Chondrocyte (in vitro differentiated cells): ENCODE data around the gene RHBDD3. TPM values are rescaled to one million over a fixed set of nuclear protein-coding genes. Genes with fewer than 3 reads are reported as not detected.

Source experiments
- DNase-seq: peaks from one replicate; pipeline ENCODE4 v3.0.0; 2021; ENCODE audit warnings: mixed read lengths, low spot score
- H3K27ac Mint-ChIP-seq: one replicate; pipeline ENCODE4 v1.8.0; 2021; ENCODE audit warnings: mild to moderate bottlenecking, moderate library complexity, mixed read lengths; ENCODE audit not compliant: unreplicated experiment
- H3K27me3 Mint-ChIP-seq: 2 replicates; pipeline ENCODE4 v1.8.0; 2021; ENCODE audit warnings: low read depth, mixed read lengths
- H3K36me3 Mint-ChIP-seq: 2 replicates; pipeline ENCODE4 v1.8.0; 2021; ENCODE audit warnings: low read depth, mixed read lengths
- H3K4me1 Mint-ChIP-seq: 2 replicates; pipeline ENCODE4 v1.8.0; 2021; ENCODE audit warnings: low read depth, mild to moderate bottlenecking, mixed read lengths
- H3K4me3 Mint-ChIP-seq: one replicate; pipeline ENCODE4 v1.8.0; 2021; ENCODE audit warnings: mild to moderate bottlenecking, moderate library complexity, mixed read lengths; ENCODE audit not compliant: unreplicated experiment
- H3K9me3 Mint-ChIP-seq: 2 replicates; pipeline ENCODE4 v1.8.0; 2021; ENCODE audit warnings: low read depth, mixed read lengths
- CTCF ChIP-seq: fragments of 200-600 bp; sonication (generic); IDR thresholded peaks from 2 replicates; pipeline ENCODE4 v1.5.0; 2021; ENCODE audit warnings: antibody characterized with exemption, mild to moderate bottlenecking, moderate library complexity
- total RNA-seq: library from RNA; stranded (reverse); gene quantifications from 3 replicates; pipeline ENCODE4 v1.2.1, GENCODE V29; 2021

The RHBDD3 gene
- total RNA-seq, 1 donor from 2014 or later, result 29.5 TPM

GRCh38 chr22:29214232-29214631, 53.5 kb downstream of the RHBDD3 start:
- Mint-ChIP-seq H3K4me3 (no peak overlapping the region), H3K4me1 (no peaks in the 10 kb centered on the region), H3K36me3 (no peaks in the 10 kb centered on the region), H3K9me3 (no peaks in the 10 kb centered on the region), H3K27me3 (peaks cover 17% of the 10 kb centered on the region), H3K27ac (no peak overlapping the region)
- TF ChIP-seq CTCF, result no peak
- no peak for DNase-seq

- Mint-ChIP-seq H3K27ac (no peak overlapping the region), H3K4me1 (no peaks in the 10 kb centered on the region), H3K4me3 (no peak overlapping the region), H3K36me3 (no peaks in the 10 kb centered on the region), H3K27me3 (peaks cover 17% of the 10 kb centered on the region), H3K9me3 (no peaks in the 10 kb centered on the region)
- no peak for TF ChIP-seq CTCF
- DNase-seq, result no peak
Measured at GRCh38 chr22:29213493-29213892, 54.3 kb downstream of the RHBDD3 start.

GRCh38 chr22:29212743-29213142, 55.0 kb downstream of the RHBDD3 start:
- Mint-ChIP-seq H3K36me3 (no peaks in the 10 kb centered on the region), H3K27me3 (peaks cover 12% of the 10 kb centered on the region), H3K4me3 (no peak overlapping the region), H3K9me3 (no peaks in the 10 kb centered on the region), H3K27ac (no peak overlapping the region), H3K4me1 (no peaks in the 10 kb centered on the region)
- no peak for TF ChIP-seq CTCF
- DNase-seq, result no peak

- no peak for DNase-seq
- Mint-ChIP-seq H3K4me3 (no peak overlapping the region), H3K27ac (no peak overlapping the region), H3K36me3 (no peaks in the 10 kb centered on the region), H3K9me3 (no peaks in the 10 kb centered on the region), H3K27me3 (peaks cover 12% of the 10 kb centered on the region), H3K4me1 (peaks cover under 1% of the 10 kb centered on the region)
- TF ChIP-seq CTCF, result no peak
Measured at GRCh38 chr22:29211466-29211865, 56.3 kb downstream of the RHBDD3 start.

GRCh38 chr22:29211066-29211465, 56.7 kb downstream of the RHBDD3 start:
- H3K9me3 Mint-ChIP-seq, result no peaks in the 10 kb centered on the region
- TF ChIP-seq CTCF, result no peak
- no peaks in the 10 kb centered on the region for H3K36me3 Mint-ChIP-seq
- no peak for DNase-seq
- peaks cover 14% of the 10 kb centered on the region for H3K27me3 Mint-ChIP-seq
- peaks cover 3% of the 10 kb centered on the region for H3K4me1 Mint-ChIP-seq
- no peak overlapping the region for H3K27ac Mint-ChIP-seq
- no peak overlapping the region for H3K4me3 Mint-ChIP-seq

Other genes with a start within 250 kb of the RHBDD3 start
- not detected in 3 replicates for gene C22orf31, start 206.2 kb downstream of the RHBDD3 start, total RNA-seq
- gene KREMEN1, start 194.9 kb downstream of the RHBDD3 start, total RNA-seq, result 5.0 to 7.3 TPM (median 7.3 TPM) in 3 replicates
- gene EMID1, start 62.1 kb downstream of the RHBDD3 start, total RNA-seq, result 0.33 to 0.41 TPM in 2 of 3 replicates, not detected in the other
- gene EWSR1, start 287 bp upstream of the RHBDD3 start, total RNA-seq, result 139 to 205 TPM (median 144 TPM) in 3 replicates
- 34.5 to 35.6 TPM (median 34.8 TPM) in 3 replicates for gene GAS2L1, start 38.7 kb upstream of the RHBDD3 start, total RNA-seq
- 0.27 to 1.2 TPM (median 0.31 TPM) in 3 replicates for gene RASL10A, start 47.7 kb upstream of the RHBDD3 start, total RNA-seq
- gene AP1B1, start 120.6 kb upstream of the RHBDD3 start, total RNA-seq, result 42.0 to 55.6 TPM (median 45.7 TPM) in 3 replicates
- gene RFPL1, start 170.6 kb upstream of the RHBDD3 start, total RNA-seq, result not detected in 3 replicates
- 2.8 to 3.5 TPM (median 2.9 TPM) in 3 replicates for gene NEFH, start 212.2 kb upstream of the RHBDD3 start, total RNA-seq